ENCODE measurements around the gene CDC20. TPM values are rescaled to one million over a fixed set of nuclear protein-coding genes. Genes with fewer than 3 reads are reported as not detected.

CDC20 gene
- total RNA-seq, 2 donors from 2014 or later: 0.35 to 0.41 TPM

DNA sequence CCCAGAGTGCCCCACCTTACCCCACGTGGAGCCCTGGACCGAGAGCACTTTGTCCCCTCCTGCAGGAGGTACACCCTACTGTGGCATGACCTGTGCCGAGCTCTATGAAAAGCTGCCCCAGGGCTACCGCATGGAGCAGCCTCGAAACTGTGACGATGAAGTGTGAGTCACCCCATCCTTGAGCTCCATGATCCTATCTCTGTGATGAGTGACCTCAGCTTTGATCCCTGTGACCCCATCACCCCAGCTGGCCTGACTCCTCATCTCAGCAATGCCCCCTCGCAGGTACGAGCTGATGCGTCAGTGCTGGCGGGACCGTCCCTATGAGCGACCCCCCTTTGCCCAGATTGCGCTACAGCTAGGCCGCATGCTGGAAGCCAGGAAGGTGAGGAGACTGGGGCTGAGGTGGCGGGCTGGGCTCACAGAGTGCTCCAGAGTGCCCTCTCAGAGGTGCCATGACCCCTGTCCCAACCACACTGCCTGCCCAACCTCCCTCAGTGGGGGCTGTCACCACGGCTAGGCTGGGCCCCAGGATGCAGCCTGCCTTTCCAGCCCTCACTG is 37.4 kb upstream of the CDC20 start:
- Histone ChIP-seq H3K36me3 (no peaks in the 10 kb centered on the region), H3K27ac (no peak overlapping the region), H3K9me3 (no peaks in the 10 kb centered on the region), H3K4me1 (ENCODE audit: control insufficient read depth in 1 of 2, low read depth in 2 of 2) (no peaks in the 10 kb centered on the region), H3K4me3 (no peak overlapping the region), H3K27me3 (replicated peaks; ENCODE audit: insufficient read depth) (no peaks in the 10 kb centered on the region)
- TF ChIP-seq, protein P1, sequence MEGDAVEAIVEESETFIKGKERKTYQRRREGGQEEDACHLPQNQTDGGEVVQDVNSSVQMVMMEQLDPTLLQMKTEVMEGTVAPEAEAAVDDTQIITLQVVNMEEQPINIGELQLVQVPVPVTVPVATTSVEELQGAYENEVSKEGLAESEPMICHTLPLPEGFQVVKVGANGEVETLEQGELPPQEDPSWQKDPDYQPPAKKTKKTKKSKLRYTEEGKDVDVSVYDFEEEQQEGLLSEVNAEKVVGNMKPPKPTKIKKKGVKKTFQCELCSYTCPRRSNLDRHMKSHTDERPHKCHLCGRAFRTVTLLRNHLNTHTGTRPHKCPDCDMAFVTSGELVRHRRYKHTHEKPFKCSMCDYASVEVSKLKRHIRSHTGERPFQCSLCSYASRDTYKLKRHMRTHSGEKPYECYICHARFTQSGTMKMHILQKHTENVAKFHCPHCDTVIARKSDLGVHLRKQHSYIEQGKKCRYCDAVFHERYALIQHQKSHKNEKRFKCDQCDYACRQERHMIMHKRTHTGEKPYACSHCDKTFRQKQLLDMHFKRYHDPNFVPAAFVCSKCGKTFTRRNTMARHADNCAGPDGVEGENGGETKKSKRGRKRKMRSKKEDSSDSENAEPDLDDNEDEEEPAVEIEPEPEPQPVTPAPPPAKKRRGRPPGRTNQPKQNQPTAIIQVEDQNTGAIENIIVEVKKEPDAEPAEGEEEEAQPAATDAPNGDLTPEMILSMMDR (IDR thresholded peaks at IDR 0.05): no peak
- no peak for DNase-seq (ENCODE audit: low spot score)
- ATAC-seq (ENCODE audit: insufficient number of reproducible peaks, low FRiP score, low read depth): no peak

DNA sequence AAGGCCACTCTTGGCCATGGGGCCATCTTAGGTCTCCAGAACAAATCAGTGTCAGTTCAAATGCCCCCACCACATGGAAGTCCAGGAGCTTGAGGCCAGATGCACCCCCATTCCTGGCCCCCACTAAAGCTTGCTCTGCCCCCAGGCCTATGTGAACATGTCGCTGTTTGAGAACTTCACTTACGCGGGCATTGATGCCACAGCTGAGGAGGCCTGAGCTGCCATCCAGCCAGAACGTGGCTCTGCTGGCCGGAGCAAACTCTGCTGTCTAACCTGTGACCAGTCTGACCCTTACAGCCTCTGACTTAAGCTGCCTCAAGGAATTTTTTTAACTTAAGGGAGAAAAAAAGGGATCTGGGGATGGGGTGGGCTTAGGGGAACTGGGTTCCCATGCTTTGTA is 36.3 kb upstream of the CDC20 start:
- no peak for DNase-seq (ENCODE audit: low spot score)
- no peaks in the 10 kb centered on the region for H3K36me3 ChIP-seq
- no peak overlapping the region for H3K27ac ChIP-seq
- H3K9me3 ChIP-seq: no peaks in the 10 kb centered on the region
- H3K4me1 ChIP-seq (ENCODE audit: control insufficient read depth in 1 of 2, low read depth in 2 of 2): no peaks in the 10 kb centered on the region
- no peak overlapping the region for H3K4me3 ChIP-seq
- no peaks in the 10 kb centered on the region for H3K27me3 ChIP-seq (replicated peaks; ENCODE audit: insufficient read depth)
- no peak for ATAC-seq (ENCODE audit: insufficient number of reproducible peaks, low FRiP score, low read depth)
- TF ChIP-seq, protein P1 (IDR thresholded peaks at IDR 0.05): no peak

DNA sequence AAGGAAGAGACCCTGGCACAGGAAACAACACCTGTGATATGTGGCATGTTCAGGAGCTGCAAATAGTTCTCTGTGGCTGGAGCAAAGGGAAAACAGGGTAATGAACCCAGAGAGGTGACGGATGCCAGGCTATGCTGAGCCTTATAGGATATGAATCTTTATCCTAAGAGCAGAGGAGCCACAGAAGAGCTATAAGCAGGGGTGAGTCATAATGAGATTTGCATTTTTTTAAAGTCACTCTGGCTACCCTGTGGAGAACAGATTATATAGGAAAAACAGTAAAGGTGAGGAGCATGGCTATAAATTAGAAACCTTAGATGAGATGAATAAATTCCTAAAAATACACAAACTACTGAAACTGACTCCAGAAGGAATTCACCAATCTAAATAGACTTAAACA is 34.0 kb upstream of the CDC20 start:
- H3K27me3 ChIP-seq (replicated peaks; ENCODE audit: insufficient read depth): no peaks in the 10 kb centered on the region
- H3K4me3 ChIP-seq: no peak overlapping the region
- peaks cover 4% of the 10 kb centered on the region for H3K9me3 ChIP-seq
- no peak for DNase-seq (ENCODE audit: low spot score)
- ATAC-seq (ENCODE audit: insufficient number of reproducible peaks, low FRiP score, low read depth): no peak
- no peak overlapping the region for H3K27ac ChIP-seq
- no peaks in the 10 kb centered on the region for H3K4me1 ChIP-seq (ENCODE audit: control insufficient read depth in 1 of 2, low read depth in 2 of 2)
- TF ChIP-seq, protein P1 (IDR thresholded peaks at IDR 0.05): no peak
- H3K36me3 ChIP-seq: no peaks in the 10 kb centered on the region

DNA sequence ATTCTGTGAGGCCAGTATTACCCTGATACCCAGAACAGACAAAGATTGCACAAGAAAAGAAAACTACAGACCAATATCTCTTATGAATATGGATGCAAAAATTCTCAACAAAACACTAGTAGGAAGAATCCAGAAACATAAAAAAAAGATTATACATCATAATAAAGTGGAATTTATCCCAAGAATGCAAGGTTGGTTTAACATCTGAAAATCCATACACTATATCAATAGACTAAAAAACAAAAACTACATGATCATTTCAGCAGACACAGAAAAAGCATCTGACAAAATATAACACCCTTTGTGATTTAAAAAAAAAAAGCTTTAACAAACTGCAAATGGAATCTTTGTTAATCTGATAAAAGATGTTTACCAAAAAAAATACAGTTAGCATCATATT is 33.4 kb upstream of the CDC20 start:
- ATAC-seq (ENCODE audit: insufficient number of reproducible peaks, low FRiP score, low read depth): no peak
- Histone ChIP-seq H3K27me3 (replicated peaks; ENCODE audit: insufficient read depth) (no peaks in the 10 kb centered on the region), H3K9me3 (peaks cover 4% of the 10 kb centered on the region), H3K27ac (no peak overlapping the region), H3K4me1 (ENCODE audit: control insufficient read depth in 1 of 2, low read depth in 2 of 2) (peaks cover 0 to 5% of the 10 kb centered on the region in 2 donors), H3K36me3 (no peaks in the 10 kb centered on the region), H3K4me3 (no peak overlapping the region)
- DNase-seq (ENCODE audit: low spot score): no peak
- TF ChIP-seq, protein P1 (IDR thresholded peaks at IDR 0.05): no peak

GRCh38 chr1:43327549-43328292 is 31.1 kb upstream of the CDC20 start:
- Histone ChIP-seq H3K4me3 (no peak overlapping the region), H3K27ac (no peak overlapping the region), H3K27me3 (replicated peaks; ENCODE audit: insufficient read depth) (no peaks in the 10 kb centered on the region), H3K36me3 (no peaks in the 10 kb centered on the region), H3K9me3 (peaks cover 4% of the 10 kb centered on the region), H3K4me1 (ENCODE audit: control insufficient read depth in 1 of 2, low read depth in 2 of 2) (peaks cover 0 to 6% of the 10 kb centered on the region in 2 donors)
- no peak for DNase-seq (ENCODE audit: low spot score)
- TF ChIP-seq, protein P1 (IDR thresholded peaks at IDR 0.05): no peak
- ATAC-seq (ENCODE audit: insufficient number of reproducible peaks, low FRiP score, low read depth): no peak

All from thoracic aorta (tissue), 2 donors.